Nephron progenitor cell (in vitro differentiated cells): ENCODE results near the gene ELMO3.

ENCODE experiments used
- DNase-seq: peaks from one replicate; pipeline ENCODE4 v3.0.0; 2021
- H3K27ac Mint-ChIP-seq: 2 replicates; pipeline ENCODE4 v1.8.0; 2021; ENCODE audit warnings: mild to moderate bottlenecking, moderate library complexity, mixed read lengths
- H3K27me3 Mint-ChIP-seq: 2 replicates; pipeline ENCODE4 v1.8.0; 2021; ENCODE audit warnings: mild to moderate bottlenecking, low read depth, mixed read lengths; ENCODE audit not compliant: poor library complexity
- H3K36me3 Mint-ChIP-seq: 2 replicates; pipeline ENCODE4 v1.8.0; 2021; ENCODE audit warnings: low read depth, mixed read lengths
- H3K4me1 Mint-ChIP-seq: 2 replicates; pipeline ENCODE4 v1.8.0; 2021; ENCODE audit warnings: mixed read lengths
- H3K4me3 Mint-ChIP-seq: 2 replicates; pipeline ENCODE4 v1.8.0; 2021; ENCODE audit warnings: mild to moderate bottlenecking, moderate library complexity, mixed read lengths
- H3K9me3 Mint-ChIP-seq: 2 replicates; pipeline ENCODE4 v1.8.0; 2021; ENCODE audit warnings: mild to moderate bottlenecking, moderate library complexity, mixed read lengths
- TF ChIP-seq, protein P1 (sequence below): fragments of 200-600 bp; sonication (generic); IDR thresholded peaks from 2 replicates; pipeline ENCODE4 v1.5.0; 2021; ENCODE audit warnings: antibody characterized with exemption

The ELMO3 gene

DNA sequence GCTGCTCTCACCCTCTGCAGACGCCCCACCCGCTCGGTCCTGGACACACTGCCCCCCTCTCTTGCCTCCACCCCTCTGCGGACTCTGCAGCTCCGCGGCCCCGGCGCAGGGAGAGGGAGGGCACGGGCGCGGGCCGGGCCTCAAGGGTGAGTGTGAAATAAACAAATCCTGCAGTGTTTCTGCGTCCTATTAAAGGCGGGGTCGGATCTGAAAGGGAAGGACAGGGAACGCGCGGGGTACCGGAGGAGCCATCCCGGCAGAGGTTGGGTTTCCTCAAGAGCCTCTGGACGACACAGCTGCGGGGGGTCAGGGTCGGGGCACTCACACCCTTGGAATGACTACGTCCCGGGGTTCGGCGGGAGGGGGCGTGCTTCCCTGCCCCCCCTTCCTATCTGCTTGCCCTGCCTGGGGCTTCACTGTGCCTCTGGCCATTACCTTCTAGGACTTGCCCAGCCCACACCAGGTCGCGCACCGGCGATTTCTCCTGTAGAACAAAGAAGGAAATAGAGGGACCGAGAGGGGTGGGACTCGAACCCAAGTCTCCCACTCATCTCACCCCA, 34.9 kb upstream of the ELMO3 start:
- TF ChIP-seq, protein P1, sequence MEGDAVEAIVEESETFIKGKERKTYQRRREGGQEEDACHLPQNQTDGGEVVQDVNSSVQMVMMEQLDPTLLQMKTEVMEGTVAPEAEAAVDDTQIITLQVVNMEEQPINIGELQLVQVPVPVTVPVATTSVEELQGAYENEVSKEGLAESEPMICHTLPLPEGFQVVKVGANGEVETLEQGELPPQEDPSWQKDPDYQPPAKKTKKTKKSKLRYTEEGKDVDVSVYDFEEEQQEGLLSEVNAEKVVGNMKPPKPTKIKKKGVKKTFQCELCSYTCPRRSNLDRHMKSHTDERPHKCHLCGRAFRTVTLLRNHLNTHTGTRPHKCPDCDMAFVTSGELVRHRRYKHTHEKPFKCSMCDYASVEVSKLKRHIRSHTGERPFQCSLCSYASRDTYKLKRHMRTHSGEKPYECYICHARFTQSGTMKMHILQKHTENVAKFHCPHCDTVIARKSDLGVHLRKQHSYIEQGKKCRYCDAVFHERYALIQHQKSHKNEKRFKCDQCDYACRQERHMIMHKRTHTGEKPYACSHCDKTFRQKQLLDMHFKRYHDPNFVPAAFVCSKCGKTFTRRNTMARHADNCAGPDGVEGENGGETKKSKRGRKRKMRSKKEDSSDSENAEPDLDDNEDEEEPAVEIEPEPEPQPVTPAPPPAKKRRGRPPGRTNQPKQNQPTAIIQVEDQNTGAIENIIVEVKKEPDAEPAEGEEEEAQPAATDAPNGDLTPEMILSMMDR: no peak
- Mint-ChIP-seq H3K36me3 (no peaks in the 10 kb centered on the region), H3K4me1 (peaks cover 3% of the 10 kb centered on the region), H3K9me3 (peaks cover 4% of the 10 kb centered on the region), H3K27me3 (peaks cover 99% of the 10 kb centered on the region), H3K4me3 (peak overlapping the region; percentile 55), H3K27ac (no peak overlapping the region)
- no peak for DNase-seq

DNA sequence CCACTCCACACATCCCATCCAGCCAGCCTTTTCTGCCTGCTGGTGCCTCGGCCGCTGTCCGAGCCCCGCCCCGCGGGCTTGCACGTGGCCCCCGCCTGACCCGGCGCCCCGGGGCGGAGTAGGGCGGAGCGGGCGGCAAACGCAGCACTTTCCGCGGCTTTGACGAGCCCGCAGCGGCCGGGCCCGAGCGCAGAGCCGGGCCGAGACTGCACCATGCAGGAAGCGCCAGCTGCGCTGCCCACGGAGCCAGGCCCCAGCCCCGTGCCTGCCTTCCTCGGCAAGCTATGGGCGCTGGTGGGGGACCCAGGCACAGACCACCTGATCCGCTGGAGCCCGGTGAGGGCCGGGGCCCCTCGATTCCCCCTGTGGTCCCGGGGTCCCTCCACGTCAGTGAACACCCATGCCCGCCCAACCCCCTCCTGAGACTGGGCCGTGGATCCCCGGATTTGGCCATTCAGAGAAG, 34.3 kb upstream of the ELMO3 start, which contains the start of gene HSF4:
Gene HSF4, plus strand, starts transcription at position 147 of the 463 bp plus-strand sequence. Its CDS starts 67 bp downstream, at position 214.
- no peak within 1 kb of the TSS for H3K27ac Mint-ChIP-seq
- peaks cover 98% of the 10 kb centered on the region for H3K27me3 Mint-ChIP-seq
- H3K4me3 Mint-ChIP-seq: peak within 1 kb of the TSS; percentile 55
- no peaks in the 10 kb centered on the region for H3K36me3 Mint-ChIP-seq
- H3K4me1 Mint-ChIP-seq: peaks cover 9% of the 10 kb centered on the region
- TF ChIP-seq, protein P1: no peak
- H3K9me3 Mint-ChIP-seq: peaks cover 4% of the 10 kb centered on the region
- DNase-seq: no peak

DNA sequence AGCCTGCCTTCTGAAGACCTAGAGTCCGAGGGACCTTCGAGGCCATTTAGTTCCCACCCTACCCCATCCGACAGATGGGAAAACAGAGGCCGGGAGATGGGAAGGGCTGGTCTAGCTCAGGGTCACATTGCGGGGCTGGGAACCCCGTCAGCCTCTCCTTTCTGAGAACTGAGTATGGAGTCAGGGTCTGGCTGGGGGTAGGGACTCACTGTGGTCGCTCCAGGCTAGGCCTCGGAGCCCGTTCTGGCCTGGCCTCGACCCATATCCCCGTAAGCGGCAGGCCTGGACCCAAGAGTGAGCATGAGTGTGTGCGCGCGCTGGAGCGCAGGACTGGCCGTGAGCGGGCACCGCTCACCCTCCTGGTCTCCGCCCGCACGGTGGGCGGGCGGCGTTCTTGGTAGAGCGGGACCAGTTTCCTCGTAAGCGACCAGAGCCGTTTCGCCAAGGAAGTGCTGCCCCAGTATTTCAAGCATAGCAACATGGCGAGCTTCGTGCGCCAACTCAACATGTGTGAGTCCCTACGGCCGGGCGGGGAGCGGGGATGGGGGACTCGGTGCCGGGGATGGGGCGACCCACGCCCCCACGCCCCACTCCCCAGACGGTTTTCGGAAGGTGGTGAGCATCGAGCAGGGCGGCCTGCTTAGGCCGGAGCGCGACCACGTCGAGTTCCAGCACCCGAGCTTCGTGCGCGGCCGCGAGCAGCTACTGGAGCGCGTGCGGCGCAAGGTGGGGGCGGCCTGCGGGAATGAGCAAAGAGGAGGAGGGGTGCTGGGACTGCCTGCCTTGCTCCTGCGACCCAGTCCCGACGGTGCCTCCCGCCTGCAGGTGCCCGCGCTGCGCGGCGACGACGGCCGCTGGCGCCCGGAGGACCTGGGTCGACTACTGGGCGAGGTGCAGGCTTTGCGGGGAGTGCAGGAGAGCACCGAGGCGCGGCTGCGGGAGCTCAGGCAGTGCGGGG, 33.5 kb upstream of the ELMO3 start:
- TF ChIP-seq, protein P1: no peak
- H3K27me3 Mint-ChIP-seq: peaks cover 96% of the 10 kb centered on the region
- H3K27ac Mint-ChIP-seq: no peak overlapping the region
- H3K9me3 Mint-ChIP-seq: peaks cover 4% of the 10 kb centered on the region
- peaks cover 15% of the 10 kb centered on the region for H3K4me1 Mint-ChIP-seq
- DNase-seq: no peak
- peak overlapping the region; percentile 11 for H3K4me3 Mint-ChIP-seq
- no peaks in the 10 kb centered on the region for H3K36me3 Mint-ChIP-seq

DNA sequence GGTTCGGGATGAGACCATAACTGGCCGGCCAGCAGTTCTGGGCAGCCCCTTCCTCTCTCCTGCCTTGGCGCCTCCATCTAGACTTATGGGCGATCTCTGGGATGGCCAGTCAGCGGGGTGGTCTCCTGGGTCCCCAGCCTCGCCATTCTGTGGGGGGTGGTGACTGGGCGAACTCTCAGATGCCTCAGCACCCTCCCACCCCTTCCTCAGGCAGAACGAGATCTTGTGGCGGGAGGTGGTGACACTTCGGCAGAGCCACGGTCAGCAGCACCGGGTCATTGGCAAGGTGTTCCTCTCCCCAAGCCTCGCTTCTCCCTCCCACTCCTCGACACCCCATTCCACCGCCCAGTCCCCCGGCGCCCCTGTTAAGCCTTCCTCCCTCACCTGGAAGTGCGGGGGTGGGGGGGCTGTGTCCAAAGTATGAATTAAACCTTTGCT, 32.8 kb upstream of the ELMO3 start:
- Mint-ChIP-seq H3K9me3 (peaks cover 1% of the 10 kb centered on the region), H3K27me3 (peaks cover 93% of the 10 kb centered on the region), H3K4me3 (no peak overlapping the region)

DNA sequence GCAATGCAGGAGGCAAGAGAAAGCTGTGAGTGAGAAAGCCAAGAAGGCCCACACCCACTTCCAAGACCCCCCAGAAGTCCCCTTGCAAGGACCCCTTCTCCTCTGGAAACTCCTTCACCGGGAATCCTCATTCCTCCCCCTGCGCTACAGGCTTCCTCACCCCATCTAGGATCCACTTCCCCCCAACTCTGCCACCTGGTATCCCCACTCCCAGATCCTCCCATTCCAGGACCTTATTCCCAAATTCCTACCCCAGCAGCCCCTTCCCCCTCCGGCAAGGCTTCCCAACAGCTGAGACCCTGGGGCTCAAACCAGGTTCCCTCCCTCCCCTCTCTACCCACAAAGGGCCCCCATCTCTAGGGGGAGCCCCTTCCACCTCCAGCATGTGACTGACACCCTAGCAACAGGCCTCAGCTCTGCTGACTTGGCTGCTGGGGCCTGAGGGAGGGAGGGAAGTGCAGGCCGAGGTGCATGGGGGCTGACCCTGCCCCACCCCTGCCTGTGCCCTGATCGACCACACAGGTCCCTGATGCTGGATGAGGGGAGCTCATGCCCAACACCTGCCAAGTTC, 32.2 kb upstream of the ELMO3 start:
- H3K27ac Mint-ChIP-seq: no peak overlapping the region
- H3K9me3 Mint-ChIP-seq: no peaks in the 10 kb centered on the region
- DNase-seq: no peak
- TF ChIP-seq, protein P1: no peak
- H3K27me3 Mint-ChIP-seq: peaks cover 93% of the 10 kb centered on the region
- no peak overlapping the region for H3K4me3 Mint-ChIP-seq
- no peaks in the 10 kb centered on the region for H3K36me3 Mint-ChIP-seq
- H3K4me1 Mint-ChIP-seq: peaks cover 26% of the 10 kb centered on the region

More for the DNA sequence above, 32.8 kb upstream of the ELMO3 start:
- TF ChIP-seq, protein P1: no peak
- Mint-ChIP-seq H3K27ac (no peak overlapping the region), H3K4me1 (peaks cover 20% of the 10 kb centered on the region), H3K36me3 (no peaks in the 10 kb centered on the region)
- DNase-seq: no peak
